ENCODE results near the gene GLCCI1.

DNA sequence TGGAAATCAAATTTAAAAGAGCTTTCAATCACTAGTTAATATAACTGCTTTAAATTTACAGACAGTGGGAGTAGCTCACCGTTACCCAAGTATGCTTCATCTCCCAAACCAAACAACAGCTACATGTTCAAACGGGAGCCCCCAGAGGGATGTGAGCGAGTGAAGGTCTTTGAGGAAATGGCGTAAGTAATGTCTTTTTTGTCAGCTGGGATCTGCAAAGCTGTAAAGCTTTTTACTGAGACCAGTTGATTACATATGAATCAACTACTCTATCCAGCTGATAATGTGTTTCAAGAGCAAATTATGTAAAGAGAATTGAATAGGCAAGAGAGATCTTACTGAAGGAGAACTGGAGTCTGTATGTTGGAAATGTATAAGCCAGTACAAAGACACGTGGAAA is 116.2 kb downstream of the GLCCI1 start:
- no peak for TF ChIP-seq EZH2 (IDR thresholded peaks at IDR 0.05; ENCODE audit: borderline replicate concordance, control insufficient read depth, low read depth, low read length)
- TF ChIP-seq, protein P1, sequence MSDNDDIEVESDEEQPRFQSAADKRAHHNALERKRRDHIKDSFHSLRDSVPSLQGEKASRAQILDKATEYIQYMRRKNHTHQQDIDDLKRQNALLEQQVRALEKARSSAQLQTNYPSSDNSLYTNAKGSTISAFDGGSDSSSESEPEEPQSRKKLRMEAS (IDR thresholded peaks at IDR 0.05; ENCODE audit: low read depth, low read length): no peak
- TF ChIP-seq, protein P2, sequence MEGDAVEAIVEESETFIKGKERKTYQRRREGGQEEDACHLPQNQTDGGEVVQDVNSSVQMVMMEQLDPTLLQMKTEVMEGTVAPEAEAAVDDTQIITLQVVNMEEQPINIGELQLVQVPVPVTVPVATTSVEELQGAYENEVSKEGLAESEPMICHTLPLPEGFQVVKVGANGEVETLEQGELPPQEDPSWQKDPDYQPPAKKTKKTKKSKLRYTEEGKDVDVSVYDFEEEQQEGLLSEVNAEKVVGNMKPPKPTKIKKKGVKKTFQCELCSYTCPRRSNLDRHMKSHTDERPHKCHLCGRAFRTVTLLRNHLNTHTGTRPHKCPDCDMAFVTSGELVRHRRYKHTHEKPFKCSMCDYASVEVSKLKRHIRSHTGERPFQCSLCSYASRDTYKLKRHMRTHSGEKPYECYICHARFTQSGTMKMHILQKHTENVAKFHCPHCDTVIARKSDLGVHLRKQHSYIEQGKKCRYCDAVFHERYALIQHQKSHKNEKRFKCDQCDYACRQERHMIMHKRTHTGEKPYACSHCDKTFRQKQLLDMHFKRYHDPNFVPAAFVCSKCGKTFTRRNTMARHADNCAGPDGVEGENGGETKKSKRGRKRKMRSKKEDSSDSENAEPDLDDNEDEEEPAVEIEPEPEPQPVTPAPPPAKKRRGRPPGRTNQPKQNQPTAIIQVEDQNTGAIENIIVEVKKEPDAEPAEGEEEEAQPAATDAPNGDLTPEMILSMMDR (IDR thresholded peaks at IDR 0.05 in 2 of 3, conservative IDR thresholded peaks at IDR 0.05 in 1 of 3; ENCODE audit: control insufficient read depth in 2 of 3, extremely low read depth in 1 of 3, insufficient read depth in 1 of 3, low read depth in 3 of 3, low read length in 3 of 3): no peak
